ENCODE results near the gene USP53.
A peak's percentile ranks its signal among the peaks of the same experiment; 100 is the strongest.

USP53 gene

DNA sequence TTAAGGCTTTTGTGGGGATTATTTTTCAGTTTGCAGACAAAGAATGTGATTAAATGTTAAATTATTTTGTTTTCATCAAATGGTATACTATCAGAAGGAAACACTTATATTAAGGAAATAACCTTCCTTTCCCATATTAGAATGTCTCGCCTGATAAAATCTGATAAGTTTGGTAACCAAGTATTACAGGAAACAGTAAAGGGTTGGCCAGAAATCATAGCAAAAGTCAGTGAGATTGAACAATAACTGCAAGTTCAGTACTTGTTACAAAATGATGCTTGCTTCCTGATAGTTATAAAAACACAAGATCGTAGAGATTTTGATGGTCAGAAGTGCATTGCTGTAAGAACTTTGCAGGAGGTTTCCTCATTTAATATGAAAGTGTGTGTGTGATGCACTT lies 68.9 kb downstream of the USP53 start:
- H3K4me1 ChIP-seq (ENCODE audit: control insufficient read depth, low read length): peaks cover 60% of the 10 kb centered on the region
- no peak overlapping the region for H3K4me3 ChIP-seq (ENCODE audit: low read length)
- peaks cover 62% of the 10 kb centered on the region for H3K79me2 ChIP-seq (ENCODE audit: control insufficient read depth, low read length)
- peaks cover 60% of the 10 kb centered on the region for H3K36me3 ChIP-seq (ENCODE audit: control insufficient read depth, low read length)
- no peaks in the 10 kb centered on the region for H3K27me3 ChIP-seq (ENCODE audit: control insufficient read depth, low read length)
- no peak overlapping the region for H3K27ac ChIP-seq (ENCODE audit: low read depth, low read length)
- H3K9me2 ChIP-seq (replicated peaks; ENCODE audit: control insufficient read depth, low read length): no peaks in the 10 kb centered on the region
- TF ChIP-seq EZH2phosphoT487 (IDR thresholded peaks at IDR 0.05; ENCODE audit: borderline replicate concordance, low read length): no peak
- TF ChIP-seq, protein P1, sequence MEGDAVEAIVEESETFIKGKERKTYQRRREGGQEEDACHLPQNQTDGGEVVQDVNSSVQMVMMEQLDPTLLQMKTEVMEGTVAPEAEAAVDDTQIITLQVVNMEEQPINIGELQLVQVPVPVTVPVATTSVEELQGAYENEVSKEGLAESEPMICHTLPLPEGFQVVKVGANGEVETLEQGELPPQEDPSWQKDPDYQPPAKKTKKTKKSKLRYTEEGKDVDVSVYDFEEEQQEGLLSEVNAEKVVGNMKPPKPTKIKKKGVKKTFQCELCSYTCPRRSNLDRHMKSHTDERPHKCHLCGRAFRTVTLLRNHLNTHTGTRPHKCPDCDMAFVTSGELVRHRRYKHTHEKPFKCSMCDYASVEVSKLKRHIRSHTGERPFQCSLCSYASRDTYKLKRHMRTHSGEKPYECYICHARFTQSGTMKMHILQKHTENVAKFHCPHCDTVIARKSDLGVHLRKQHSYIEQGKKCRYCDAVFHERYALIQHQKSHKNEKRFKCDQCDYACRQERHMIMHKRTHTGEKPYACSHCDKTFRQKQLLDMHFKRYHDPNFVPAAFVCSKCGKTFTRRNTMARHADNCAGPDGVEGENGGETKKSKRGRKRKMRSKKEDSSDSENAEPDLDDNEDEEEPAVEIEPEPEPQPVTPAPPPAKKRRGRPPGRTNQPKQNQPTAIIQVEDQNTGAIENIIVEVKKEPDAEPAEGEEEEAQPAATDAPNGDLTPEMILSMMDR (IDR thresholded peaks at IDR 0.05; ENCODE audit: low read depth, low read length, poor library complexity, severe bottlenecking): no peak
- H4K20me1 ChIP-seq (ENCODE audit: control insufficient read depth, insufficient read depth, low read depth, low read length): peaks cover 2% of the 10 kb centered on the region; the same call in 1 of the 2 replicates
- no peak overlapping the region for H3K4me2 ChIP-seq (ENCODE audit: low read length)
- H3F3A ChIP-seq (ENCODE audit: control insufficient read depth, insufficient read depth): peaks cover 12% of the 10 kb centered on the region
- no peaks in the 10 kb centered on the region for H3K9me3 ChIP-seq (ENCODE audit: control insufficient read depth, insufficient read depth, low read length)

DNA sequence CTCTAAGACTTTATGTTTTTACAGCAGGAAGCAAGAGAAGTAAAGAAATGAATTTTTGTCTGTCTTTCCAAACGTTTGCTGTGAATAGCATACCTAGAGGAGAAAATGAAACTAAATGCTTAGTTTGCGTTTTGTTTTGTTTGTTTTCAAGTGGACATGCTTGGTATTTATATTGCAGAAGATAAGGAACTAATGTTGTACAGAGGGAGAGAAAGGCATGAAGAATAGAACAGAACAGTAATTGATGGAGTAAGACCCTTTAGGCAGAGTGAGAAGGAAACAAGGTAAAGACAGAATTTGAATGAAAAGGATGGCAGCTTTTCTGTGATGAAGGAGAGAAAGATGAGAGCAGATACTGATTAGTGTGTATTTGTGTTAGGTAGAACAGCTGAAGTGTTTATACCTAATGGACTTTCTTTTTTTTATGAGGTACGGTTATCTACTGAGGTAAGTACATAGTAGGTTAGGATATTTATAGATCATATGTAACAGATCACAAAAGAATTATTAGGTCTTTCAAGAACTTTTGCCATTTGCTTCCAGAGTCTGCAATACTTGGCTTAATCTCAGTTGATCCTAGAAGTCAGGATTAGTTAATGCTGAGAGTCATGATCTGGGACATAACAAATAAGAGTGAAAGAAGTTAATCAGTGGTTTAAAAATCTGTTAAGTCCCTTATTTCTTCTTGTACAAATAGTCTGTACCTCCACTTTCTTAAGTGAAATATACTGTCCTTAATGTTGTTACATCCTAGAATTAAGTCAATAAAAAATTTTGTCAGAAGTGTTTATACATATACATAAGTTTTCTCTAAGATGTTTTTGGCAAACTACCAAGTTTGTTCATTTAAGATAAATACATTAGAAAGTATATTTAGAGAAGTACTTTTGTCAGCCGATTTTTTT lies 72.6 kb downstream of the USP53 start:
- Histone ChIP-seq H3K79me2 (ENCODE audit: control insufficient read depth, low read length) (peaks cover 89% of the 10 kb centered on the region), H3K4me2 (ENCODE audit: low read length) (peak overlapping the region; percentile 50), H3K9me2 (replicated peaks; ENCODE audit: control insufficient read depth, low read length) (no peaks in the 10 kb centered on the region), H3K27me3 (ENCODE audit: control insufficient read depth, low read length) (no peaks in the 10 kb centered on the region), H3K9me3 (ENCODE audit: control insufficient read depth, insufficient read depth, low read length) (no peaks in the 10 kb centered on the region), H3K4me3 (ENCODE audit: low read length) (peak overlapping the region; percentile 26), H4K20me1 (ENCODE audit: control insufficient read depth, insufficient read depth, low read depth, low read length) (peaks cover 2% of the 10 kb centered on the region; the same call in 1 of the 2 replicates), H3K36me3 (ENCODE audit: control insufficient read depth, low read length) (peaks cover 92% of the 10 kb centered on the region), H3F3A (ENCODE audit: control insufficient read depth, insufficient read depth) (peaks cover 15% of the 10 kb centered on the region), H3K4me1 (ENCODE audit: control insufficient read depth, low read length) (peaks cover 71% of the 10 kb centered on the region), H3K27ac (ENCODE audit: low read depth, low read length) (peak overlapping the region; percentile 28)
- TF ChIP-seq EZH2phosphoT487 (IDR thresholded peaks at IDR 0.05; ENCODE audit: borderline replicate concordance, low read length): no peak
- TF ChIP-seq, protein P1 (IDR thresholded peaks at IDR 0.05; ENCODE audit: low read depth, low read length, poor library complexity, severe bottlenecking): no peak

DNA sequence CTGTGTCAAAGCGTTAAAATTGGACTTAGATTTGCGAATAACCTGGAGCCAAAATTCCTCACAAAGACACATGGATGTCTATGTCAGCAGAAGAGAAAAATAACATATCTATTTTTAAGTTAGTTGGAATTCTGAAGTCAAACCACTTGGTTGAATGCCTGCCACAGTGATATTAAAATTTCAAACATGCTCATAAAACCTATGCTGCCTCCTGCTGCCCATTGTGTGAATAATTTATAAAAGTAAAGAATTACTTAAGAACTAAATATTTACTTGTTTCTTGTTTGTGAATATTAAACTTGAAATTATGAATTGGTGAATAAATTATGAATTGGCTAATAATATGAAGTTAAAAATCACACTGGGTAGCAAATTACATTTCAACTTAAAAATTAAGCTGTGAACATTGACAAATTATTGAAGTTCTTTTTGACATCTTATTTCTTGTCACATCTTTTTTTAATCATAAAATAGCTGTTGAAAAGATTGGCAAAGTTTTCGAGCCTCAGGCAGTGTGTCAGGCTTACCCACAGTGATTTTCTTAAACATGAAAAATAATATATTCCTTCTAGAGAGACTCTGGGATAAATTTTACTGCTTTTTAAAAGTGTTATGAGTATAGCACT lies 74.0 kb downstream of the USP53 start:
- H3K27me3 ChIP-seq (ENCODE audit: control insufficient read depth, low read length): no peaks in the 10 kb centered on the region
- H3F3A ChIP-seq (ENCODE audit: control insufficient read depth, insufficient read depth): peaks cover 12% of the 10 kb centered on the region
- no peak for TF ChIP-seq EZH2phosphoT487 (IDR thresholded peaks at IDR 0.05; ENCODE audit: borderline replicate concordance, low read length)
- TF ChIP-seq, protein P1 (IDR thresholded peaks at IDR 0.05; ENCODE audit: low read depth, low read length, poor library complexity, severe bottlenecking): peak; percentile 50
- H4K20me1 ChIP-seq (ENCODE audit: control insufficient read depth, insufficient read depth, low read depth, low read length): no peaks in the 10 kb centered on the region
- peaks cover 91% of the 10 kb centered on the region for H3K36me3 ChIP-seq (ENCODE audit: control insufficient read depth, low read length)
- no peaks in the 10 kb centered on the region for H3K9me3 ChIP-seq (ENCODE audit: control insufficient read depth, insufficient read depth, low read length)
- no peak overlapping the region for H3K4me2 ChIP-seq (ENCODE audit: low read length)
- no peak overlapping the region for H3K27ac ChIP-seq (ENCODE audit: low read depth, low read length)
- peaks cover 75% of the 10 kb centered on the region for H3K79me2 ChIP-seq (ENCODE audit: control insufficient read depth, low read length)
- H3K4me1 ChIP-seq (ENCODE audit: control insufficient read depth, low read length): peaks cover 58% of the 10 kb centered on the region
- no peak overlapping the region for H3K4me3 ChIP-seq (ENCODE audit: low read length)
- no peaks in the 10 kb centered on the region for H3K9me2 ChIP-seq (replicated peaks; ENCODE audit: control insufficient read depth, low read length)
